ENCODE measurements around the gene LITAFD.

Gene LITAFD

GRCh38 chr16:8852534-8852933 lies 29.6 kb upstream of the LITAFD start:
- no peak overlapping the region for H3K4me3 ChIP-seq (ENCODE audit: low read length)
- TF ChIP-seq CTCF (IDR thresholded peaks at IDR 0.05; ENCODE audit: insufficient read depth, low read depth, low read length, missing control alignments) = no peak
- peak; percentile 83 for DNase-seq (ENCODE audit: low read depth)

GRCh38 chr16:8853150-8853549 lies 29.0 kb upstream of the LITAFD start:
- TF ChIP-seq CTCF (IDR thresholded peaks at IDR 0.05; ENCODE audit: insufficient read depth, low read depth, low read length, missing control alignments) = no peak
- H3K4me3 ChIP-seq (ENCODE audit: low read length) = no peak overlapping the region
- no peak for DNase-seq (ENCODE audit: low read depth)

DNA sequence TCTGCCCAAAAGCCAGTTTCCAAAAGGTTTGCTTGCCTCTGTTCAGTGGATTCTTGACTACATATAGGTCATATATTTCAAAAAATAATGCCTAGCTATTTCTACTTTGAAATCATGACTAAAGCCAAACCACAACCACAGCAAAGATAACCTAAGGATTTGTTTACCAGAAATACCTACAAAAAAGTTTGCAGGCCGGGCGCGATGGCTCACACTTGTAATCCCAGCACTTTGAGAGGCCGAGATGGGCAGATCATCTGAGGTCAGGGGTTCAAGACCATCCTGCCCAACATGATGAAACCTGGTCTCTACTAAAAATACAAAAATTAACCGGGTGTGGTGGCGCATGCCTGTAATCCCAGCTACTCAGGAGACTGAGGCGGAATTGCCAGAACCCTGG lies 28.5 kb upstream of the LITAFD start:
- H3K4me3 ChIP-seq (ENCODE audit: low read length) = no peak overlapping the region
- DNase-seq (ENCODE audit: low read depth) = no peak
- no peak for TF ChIP-seq CTCF (IDR thresholded peaks at IDR 0.05; ENCODE audit: insufficient read depth, low read depth, low read length, missing control alignments)

GRCh38 chr16:8854298-8854948 lies 27.7 kb upstream of the LITAFD start:
- DNase-seq (ENCODE audit: low read depth) = no peak
- no peak overlapping the region for H3K4me3 ChIP-seq (ENCODE audit: low read length)
- TF ChIP-seq CTCF (IDR thresholded peaks at IDR 0.05; ENCODE audit: insufficient read depth, low read depth, low read length, missing control alignments) = no peak

- no peak overlapping the region for H3K4me3 ChIP-seq (ENCODE audit: low read length)
- no peak for TF ChIP-seq CTCF (IDR thresholded peaks at IDR 0.05; ENCODE audit: insufficient read depth, low read depth, low read length, missing control alignments)
- no peak for DNase-seq (ENCODE audit: low read depth)
Observed at GRCh38 chr16:8855051-8855786, 26.9 kb upstream of the LITAFD start.

GRCh38 chr16:8855972-8856371 lies 26.2 kb upstream of the LITAFD start:
- no peak for DNase-seq (ENCODE audit: low read depth)
- no peak for TF ChIP-seq CTCF (IDR thresholded peaks at IDR 0.05; ENCODE audit: insufficient read depth, low read depth, low read length, missing control alignments)
- no peak overlapping the region for H3K4me3 ChIP-seq (ENCODE audit: low read length)

Data from epithelial cell of esophagus (primary cell).